Prostate gland (tissue), 2 donors: ENCODE results near the gene SRBD1. TPM values are rescaled to one million over a fixed set of nuclear protein-coding genes. Genes with fewer than 3 reads are reported as not detected.

Experiments used
- DNase-seq: peaks from one replicate; pipeline ENCODE4 v3.0.0-alpha.2; 2019; ENCODE audit warnings: low spot score
- H3K27ac ChIP-seq, 2 donors: fragments of 200-600 bp; sonication (generic); 2 replicates each; pipeline ENCODE4 v1.5.1; 2017 to 2019
- H3K27me3 ChIP-seq: fragments of 200-600 bp; sonication (generic); replicated peaks from 2 replicates; pipeline ENCODE4 v1.5.1; 2019; ENCODE audit not compliant: insufficient read depth
- H3K36me3 ChIP-seq, 2 donors: fragments of 200-600 bp; sonication (generic); 1 replicate in 1 of 2; 2 replicates in 1 of 2; pipeline versions ENCODE4 v1.5.1 to v1.8.1; 2017 to 2019
- H3K4me1 ChIP-seq: fragments of 200-600 bp; sonication (generic); replicated peaks from 2 replicates; pipeline ENCODE4 v1.5.1; 2019
- H3K4me3 ChIP-seq, 2 donors: fragments of 200-600 bp; sonication (generic); 2 replicates each; pipeline ENCODE4 v1.5.1; 2017 to 2019
- H3K9me3 ChIP-seq: fragments of 200-600 bp; sonication (generic); 2 replicates; pipeline ENCODE4 v1.5.1; 2017
- POLR2A ChIP-seq: fragments of 450-650 bp; IDR thresholded peaks from one replicate; pipeline ENCODE4 v1.6.1; 2016; ENCODE audit warnings: antibody characterized with exemption, mild to moderate bottlenecking
- POLR2AphosphoS5 ChIP-seq: sonication (generic); formaldehyde crosslinking; IDR thresholded peaks from one replicate; pipeline ENCODE4 v1.6.1; 2017; ENCODE audit warnings: antibody characterized with exemption
- WGBS: methylation state at CpG from one replicate; pipeline ENCODE4 v1.1.5; 2018; 5-methylcytosine and 5-hydroxymethylcytosine counted together
- intact Hi-C: fragments of 100-400 bp; cut with DNase I; formaldehyde crosslinking; loops from one replicate; pipeline ENCODE4 v1.14.2; 2022
- total RNA-seq, 2 donors: library from RNA; depleted of rRNA; stranded (reverse); fragments of >200 nt; gene quantifications; one replicate each; pipeline ENCODE4 v1.1.0, GENCODE V29; 2016
- TF ChIP-seq, protein P1 (sequence below), 4 experiments: fragments of 200-600 bp in 2 of 4; fragments of 450-650 bp in 2 of 4; sonication (generic) in 2 of 4; IDR thresholded peaks; 1 replicate in 3 of 4; 2 replicates in 1 of 4; pipeline ENCODE4 v1.5.1; 2016 to 2019; ENCODE audit warnings: antibody characterized with exemption in 4 of 4, mild to moderate bottlenecking in 2 of 4, moderate library complexity in 2 of 4

Gene SRBD1
- total RNA-seq, 2 donors from 2014 or later, result 16.5 to 25.9 TPM

DNA sequence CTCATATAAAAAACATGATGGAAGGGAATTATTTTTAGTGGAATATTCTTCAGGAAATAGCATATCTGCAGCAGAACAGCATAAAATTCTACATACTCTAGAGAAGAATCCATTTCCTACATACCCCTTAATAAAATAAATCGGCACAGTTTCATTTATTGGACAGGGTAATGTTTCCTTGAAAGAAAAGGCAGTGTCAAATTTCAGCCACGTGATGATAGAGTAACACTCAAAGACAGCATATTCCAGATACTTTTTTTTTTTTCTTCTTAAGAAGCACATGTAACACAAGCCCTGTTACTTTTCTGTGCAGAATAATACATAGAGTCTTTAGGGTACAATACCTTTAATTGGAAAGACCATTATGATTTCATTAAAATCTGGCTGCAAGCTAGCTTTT, 204.4 kb downstream of the SRBD1 start:
- Histone ChIP-seq H3K27me3 (no peaks in the 10 kb centered on the region), H3K27ac (no peak overlapping the region), H3K9me3 (no peaks in the 10 kb centered on the region), H3K36me3 (no peaks in the 10 kb centered on the region), H3K4me3 (no peak overlapping the region), H3K4me1 (no peaks in the 10 kb centered on the region)
- no peak for TF ChIP-seq POLR2AphosphoS5
- DNase-seq, result no peak
- intact Hi-C loops, result no loop called here
- 13% methylated on average over 2 of the region's 2 CpGs for WGBS

- Histone ChIP-seq H3K9me3 (no peaks in the 10 kb centered on the region), H3K27ac (no peak overlapping the region), H3K4me3 (no peak overlapping the region), H3K27me3 (no peaks in the 10 kb centered on the region), H3K4me1 (no peaks in the 10 kb centered on the region), H3K36me3 (no peaks in the 10 kb centered on the region)
- TF ChIP-seq, protein P1, sequence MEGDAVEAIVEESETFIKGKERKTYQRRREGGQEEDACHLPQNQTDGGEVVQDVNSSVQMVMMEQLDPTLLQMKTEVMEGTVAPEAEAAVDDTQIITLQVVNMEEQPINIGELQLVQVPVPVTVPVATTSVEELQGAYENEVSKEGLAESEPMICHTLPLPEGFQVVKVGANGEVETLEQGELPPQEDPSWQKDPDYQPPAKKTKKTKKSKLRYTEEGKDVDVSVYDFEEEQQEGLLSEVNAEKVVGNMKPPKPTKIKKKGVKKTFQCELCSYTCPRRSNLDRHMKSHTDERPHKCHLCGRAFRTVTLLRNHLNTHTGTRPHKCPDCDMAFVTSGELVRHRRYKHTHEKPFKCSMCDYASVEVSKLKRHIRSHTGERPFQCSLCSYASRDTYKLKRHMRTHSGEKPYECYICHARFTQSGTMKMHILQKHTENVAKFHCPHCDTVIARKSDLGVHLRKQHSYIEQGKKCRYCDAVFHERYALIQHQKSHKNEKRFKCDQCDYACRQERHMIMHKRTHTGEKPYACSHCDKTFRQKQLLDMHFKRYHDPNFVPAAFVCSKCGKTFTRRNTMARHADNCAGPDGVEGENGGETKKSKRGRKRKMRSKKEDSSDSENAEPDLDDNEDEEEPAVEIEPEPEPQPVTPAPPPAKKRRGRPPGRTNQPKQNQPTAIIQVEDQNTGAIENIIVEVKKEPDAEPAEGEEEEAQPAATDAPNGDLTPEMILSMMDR (IDR thresholded peaks at IDR 0.05), result no peak
- TF ChIP-seq POLR2AphosphoS5 (no peak), POLR2A (no peak)
- no peak for DNase-seq
- WGBS, result 74% methylated on average over 3 of the region's 3 CpGs
- intact Hi-C loops, result no loop called here
Measured at GRCh38 chr2:45404807-45405297, 206.2 kb downstream of the SRBD1 start.

DNA sequence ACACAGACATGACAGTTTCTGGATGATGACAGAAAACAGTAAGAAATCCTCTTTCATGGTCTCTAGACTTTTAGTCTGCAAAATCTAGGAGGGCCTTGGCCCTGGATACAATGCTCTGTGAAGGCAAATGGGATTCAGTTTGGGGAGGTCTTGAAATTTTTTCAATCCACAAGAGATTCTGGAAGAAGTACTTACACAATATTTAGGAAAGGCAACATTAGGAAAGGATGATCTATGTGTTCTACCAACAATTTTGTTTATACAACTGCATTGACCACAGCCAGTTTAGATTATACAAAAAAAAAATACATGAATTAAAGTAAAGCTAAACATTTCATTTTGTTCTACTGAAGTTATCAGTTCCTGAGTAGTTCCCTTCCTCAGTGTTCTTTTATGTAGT, 208.0 kb downstream of the SRBD1 start:
- DNase-seq, result no peak
- H3K4me3 ChIP-seq, result no peak overlapping the region
- TF ChIP-seq, protein P1 (IDR thresholded peaks at IDR 0.05), result no peak
- TF ChIP-seq POLR2AphosphoS5, result no peak
- TF ChIP-seq POLR2A, result no peak
- H3K36me3 ChIP-seq, result no peaks in the 10 kb centered on the region
- H3K9me3 ChIP-seq, result no peaks in the 10 kb centered on the region
- H3K27ac ChIP-seq, result no peak overlapping the region
- H3K27me3 ChIP-seq, result no peaks in the 10 kb centered on the region
- no peaks in the 10 kb centered on the region for H3K4me1 ChIP-seq
- intact Hi-C loops, result no loop called here

DNA sequence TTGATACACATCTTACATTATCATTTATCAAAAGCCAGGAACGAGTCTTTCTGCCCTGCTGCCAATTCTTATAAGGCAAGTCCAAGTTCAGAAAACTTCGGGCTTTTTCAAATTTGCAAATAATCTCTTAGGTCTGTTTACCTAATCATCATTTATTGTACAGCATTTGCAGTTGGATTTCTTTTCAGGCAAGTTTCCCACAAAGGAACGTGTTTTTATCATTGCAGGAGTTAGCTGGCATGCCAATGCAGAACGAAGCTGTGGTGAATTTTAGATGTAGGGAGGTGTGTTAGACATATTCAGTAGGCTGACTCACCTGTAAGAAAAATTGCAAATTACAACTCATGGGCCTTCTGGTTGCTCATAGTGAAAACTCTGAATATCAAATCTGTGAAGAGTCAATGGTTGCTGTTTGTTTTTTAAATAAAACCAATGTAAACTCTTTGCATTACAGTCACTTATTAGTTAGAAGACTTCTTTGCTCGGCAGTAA, 209.6 kb downstream of the SRBD1 start:
- Histone ChIP-seq H3K4me3 (no peak overlapping the region), H3K9me3 (no peaks in the 10 kb centered on the region), H3K27me3 (no peaks in the 10 kb centered on the region), H3K36me3 (no peaks in the 10 kb centered on the region), H3K27ac (no peak overlapping the region), H3K4me1 (no peaks in the 10 kb centered on the region)
- TF ChIP-seq, protein P1 (IDR thresholded peaks at IDR 0.05), result no peak
- no peak for TF ChIP-seq POLR2A
- no peak for DNase-seq
- intact Hi-C loops, result no loop called here
- 42% methylated on average over 5 of the region's 5 CpGs for WGBS

GRCh38 chr2:45399040-45399784, 211.9 kb downstream of the SRBD1 start:
- Histone ChIP-seq H3K36me3 (no peaks in the 10 kb centered on the region), H3K27me3 (no peaks in the 10 kb centered on the region), H3K4me1 (no peaks in the 10 kb centered on the region), H3K9me3 (no peaks in the 10 kb centered on the region), H3K4me3 (no peak overlapping the region), H3K27ac (no peak overlapping the region)
- TF ChIP-seq POLR2AphosphoS5, result no peak
- TF ChIP-seq, protein P1 (IDR thresholded peaks at IDR 0.05), result no peak
- TF ChIP-seq POLR2A, result no peak
- 78% methylated on average over 3 of the region's 3 CpGs for WGBS
- intact Hi-C loops, result no loop called here
- no peak for DNase-seq
